Endothelial cell of umbilical vein (primary cell): Measurements from ENCODE around the gene RTN4IP1.

ENCODE experiments used
- CTCF ChIP-seq, 2 donors: IDR thresholded peaks; 1 replicate in 1 of 2; 2 replicates in 1 of 2; pipeline ENCODE4 v1.5.1; 2011; ENCODE audit warnings: low read length in 2 of 2, mild to moderate bottlenecking in 2 of 2, moderate library complexity in 2 of 2, control low read depth in 1 of 2, inconsistent platforms in 1 of 2, low read depth in 1 of 2; ENCODE audit not compliant: insufficient read depth in 1 of 2; ENCODE audit errors: extremely low read depth in 1 of 2
- EZH2 ChIP-seq: IDR thresholded peaks from 2 replicates; pipeline ENCODE4 v1.6.1; 2012; ENCODE audit warnings: borderline replicate concordance, low read depth, mild to moderate bottlenecking, moderate library complexity, low read length, inconsistent platforms; ENCODE audit not compliant: severe bottlenecking
- GATA2 ChIP-seq: IDR thresholded peaks from 2 replicates; pipeline ENCODE4 v1.7.0; 2011; ENCODE audit warnings: low read depth, mild to moderate bottlenecking, moderate library complexity, mixed read lengths, low read length; ENCODE audit not compliant: insufficient read length, insufficient read depth
- JUN ChIP-seq: IDR thresholded peaks from 2 replicates; pipeline ENCODE4 v1.6.1; 2011; ENCODE audit warnings: borderline replicate concordance, low read depth; ENCODE audit not compliant: insufficient read length, insufficient read depth
- MYC ChIP-seq: IDR thresholded peaks from one replicate; pipeline ENCODE4 v1.6.1; 2011; ENCODE audit warnings: mild to moderate bottlenecking, low read depth, low read length
- POLR2A ChIP-seq: IDR thresholded peaks from 2 replicates; pipeline ENCODE4 v1.6.1; 2012; ENCODE audit warnings: low read depth, mild to moderate bottlenecking, control low read depth, low read length
- POLR2AphosphoS5 ChIP-seq: IDR thresholded peaks from 2 replicates; pipeline ENCODE4 v1.6.1; 2012; ENCODE audit warnings: low read depth, mild to moderate bottlenecking, control low read depth, low read length, moderate library complexity; ENCODE audit not compliant: insufficient read depth

- TF ChIP-seq MYC (no peak), EZH2 (no peak), CTCF (IDR thresholded peaks at IDR 0.05; ENCODE audit: extremely low read depth in 1 of 2, insufficient read depth in 1 of 2, low read depth in 1 of 2, low read length in 2 of 2) (no peak), POLR2A (no peak), POLR2AphosphoS5 (no peak), GATA2 (no peak), JUN (no peak)
These were observed 8.5 kb upstream of the RTN4IP1 start for GRCh38 chr6:106637717-106638341.
